HG02885 (cell line): Measurements from ENCODE around the gene RBP4.

Experiments
- ATAC-seq: cut with Tn5 transposase; IDR thresholded peaks from one replicate; pipeline ENCODE4 v1.9.1; 2021; ENCODE audit warnings: mild to moderate bottlenecking; ENCODE audit not compliant: unreplicated experiment, poor library complexity

The RBP4 gene

GRCh38 chr10:93601146-93601773, at the start of gene RBP4:
RBP4 (minus strand) TSS chr10:93601235; CDS start chr10:93601028, 207 bp downstream.
- ATAC-seq, result no peak

- no peak for ATAC-seq
Measured at GRCh38 chr10:93639791-93640190, 38.8 kb upstream of the RBP4 start.

- ATAC-seq, result no peak
Measured at GRCh38 chr10:93630625-93631557, 29.9 kb upstream of the RBP4 start.

- no peak for ATAC-seq
Measured at GRCh38 chr10:93629647-93630305, 28.7 kb upstream of the RBP4 start.

- ATAC-seq, result no peak
Measured at GRCh38 chr10:93628858-93629257, 27.8 kb upstream of the RBP4 start.

GRCh38 chr10:93622942-93623341, 21.9 kb upstream of the RBP4 start:
- peak; percentile 61 for ATAC-seq

GRCh38 chr10:93620925-93621324, 19.9 kb upstream of the RBP4 start:
- no peak for ATAC-seq

- no peak for ATAC-seq
Measured at GRCh38 chr10:93615576-93616235, 14.7 kb upstream of the RBP4 start.

GRCh38 chr10:93614101-93614825, 13.2 kb upstream of the RBP4 start:
- no peak for ATAC-seq

GRCh38 chr10:93613126-93613525, 12.1 kb upstream of the RBP4 start:
- no peak for ATAC-seq

GRCh38 chr10:93612311-93612710, 11.3 kb upstream of the RBP4 start, which contains the start of gene PDE6C:
PDE6C (plus strand) TSS chr10:93612537; CDS start chr10:93612726, 189 bp downstream.
- ATAC-seq, result no peak

GRCh38 chr10:93608421-93608820, 7.4 kb upstream of the RBP4 start:
- no peak for ATAC-seq

GRCh38 chr10:93604146-93604545, 3.1 kb upstream of the RBP4 start:
- no peak for ATAC-seq

- no peak for ATAC-seq
Measured at GRCh38 chr10:93603023-93603422, 2.0 kb upstream of the RBP4 start.

GRCh38 chr10:93601774-93602162, 733 bp upstream of the RBP4 start:
- no peak for ATAC-seq

GRCh38 chr10:93600446-93601145, 439 bp downstream of the RBP4 start:
- no peak for ATAC-seq

- no peak for ATAC-seq
Measured at GRCh38 chr10:93599778-93600177, 1.3 kb downstream of the RBP4 start.

- no peak for ATAC-seq
Measured at GRCh38 chr10:93599335-93599734, 1.7 kb downstream of the RBP4 start.

- no peak for ATAC-seq
Measured at GRCh38 chr10:93598157-93598556, 2.9 kb downstream of the RBP4 start.
